H1 (cell line): ENCODE data around the gene SAAL1.

Source experiments
- CREB1 ChIP-seq: IDR thresholded peaks from 2 replicates; pipeline ENCODE4 v1.6.1; 2012; ENCODE audit warnings: inconsistent platforms
- CTCF ChIP-seq, 3 experiments: IDR thresholded peaks; 1 replicate in 2 of 3; 2 replicates in 1 of 3; pipeline versions ENCODE4 v1.5.1 to v1.6.1; 2011; ENCODE audit warnings: low read length in 3 of 3, mild to moderate bottlenecking in 3 of 3, inconsistent platforms in 2 of 3, low read depth in 1 of 3, moderate library complexity in 1 of 3; ENCODE audit not compliant: insufficient read depth in 1 of 3; ENCODE audit errors: control extremely low read depth in 1 of 3
- EP300 ChIP-seq, 2 experiments: IDR thresholded peaks; 1 replicate in 1 of 2; 2 replicates in 1 of 2; pipeline ENCODE4 v1.6.1; 2011 to 2012; ENCODE audit warnings: low read depth in 2 of 2, low read length in 2 of 2, mild to moderate bottlenecking in 2 of 2, borderline replicate concordance in 1 of 2, inconsistent platforms in 1 of 2, moderate library complexity in 1 of 2
- EZH2 ChIP-seq: fragments of 200-600 bp; sonication (generic); IDR thresholded peaks from 2 replicates; pipeline ENCODE4 v1.7.1; 2012; ENCODE audit warnings: low read depth, mild to moderate bottlenecking, moderate library complexity, low read length, inconsistent platforms; ENCODE audit not compliant: severe bottlenecking
- RAD21 ChIP-seq, 2 experiments: IDR thresholded peaks in 1 of 2; conservative IDR thresholded peaks in 1 of 2; 2 replicates each; pipeline ENCODE4 v1.6.1; 2011; ENCODE audit warnings: low read depth in 2 of 2, low read length in 2 of 2, improper control_type of control experiment in 1 of 2, inconsistent platforms in 1 of 2, mild to moderate bottlenecking in 1 of 2, moderate library complexity in 1 of 2
- SIN3A ChIP-seq, 2 experiments: IDR thresholded peaks in 1 of 2; conservative IDR thresholded peaks in 1 of 2; 2 replicates each; pipeline ENCODE4 v1.6.1; 2011 to 2012; ENCODE audit warnings: low read length in 2 of 2, improper control_type of control experiment in 1 of 2, low read depth in 1 of 2, mild to moderate bottlenecking in 1 of 2
- TAF1 ChIP-seq: IDR thresholded peaks from 2 replicates; pipeline ENCODE4 v1.6.1; 2011; ENCODE audit warnings: mild to moderate bottlenecking, low read depth, low read length
- ZNF274 ChIP-seq: IDR thresholded peaks from 2 replicates; pipeline ENCODE4 v1.7.0; 2012; ENCODE audit warnings: low read length, borderline replicate concordance; ENCODE audit errors: extremely low read depth

GRCh38 chr11:18063125-18063524 is 42.8 kb downstream of the SAAL1 start:
- TF ChIP-seq CTCF (IDR thresholded peaks at IDR 0.05; ENCODE audit: control extremely low read depth in 1 of 3, insufficient read depth in 1 of 3, low read depth in 1 of 3, low read length in 3 of 3): no peak
- no peak for TF ChIP-seq EP300 (IDR thresholded peaks at IDR 0.05; ENCODE audit: borderline replicate concordance in 1 of 2, low read depth in 2 of 2, low read length in 2 of 2)
- TF ChIP-seq SIN3A (conservative IDR thresholded peaks at IDR 0.05 in 1 of 2, IDR thresholded peaks at IDR 0.05 in 1 of 2; ENCODE audit: low read depth in 1 of 2, low read length in 2 of 2): no peak
- no peak for TF ChIP-seq EZH2
- no peak for TF ChIP-seq CREB1
- no peak for TF ChIP-seq RAD21 (IDR thresholded peaks at IDR 0.05 in 1 of 2, conservative IDR thresholded peaks at IDR 0.05 in 1 of 2; ENCODE audit: low read depth in 2 of 2, low read length in 2 of 2)
- no peak for TF ChIP-seq TAF1
- no peak for TF ChIP-seq ZNF274
